ENCODE data around the gene ABTB2. TPM values are rescaled to one million over a fixed set of nuclear protein-coding genes. Genes with fewer than 3 reads are reported as not detected.

Gene ABTB2
- total and polyA plus RNA-seq, 10 of the 15 experiments (the other 5 are each of a cell fraction or from before 2014, with no cell fraction given), result 0.13 to 2.1 (median 0.72) TPM

DNA sequence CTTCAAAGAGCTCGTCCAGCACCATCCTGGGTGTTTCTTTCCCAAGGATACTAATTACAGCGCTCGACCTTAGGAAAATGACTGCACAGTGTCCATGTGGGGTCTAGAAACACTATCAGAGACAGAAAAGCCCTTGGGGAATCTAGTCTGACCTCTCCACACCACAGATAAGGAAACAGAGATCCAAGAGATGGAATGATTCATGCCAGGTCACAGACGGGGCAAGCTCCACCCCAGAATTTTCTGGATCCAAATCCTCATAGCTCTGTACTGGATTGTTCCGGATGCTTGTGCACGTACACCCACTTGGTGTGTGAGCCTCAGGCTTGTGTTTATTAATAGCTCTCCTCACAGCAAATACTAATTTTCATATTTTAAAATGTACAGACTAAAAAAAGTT is 11.3 kb downstream of the ABTB2 start:
- POLR2A ChIA-PET, result interaction anchor here (1.3 kb wide), 1 partner anchor 13 kb away, joined by 4 read pairs; no protein-coding TSS in a partner anchor
- no peak for TF ChIP-seq POLR2A (IDR thresholded peaks at IDR 0.05; ENCODE audit: low read depth, low read length)
- no peak for TF ChIP-seq CREM (IDR thresholded peaks at IDR 0.05; ENCODE audit: low read depth)
- no peak for TF ChIP-seq JUNB (IDR thresholded peaks at IDR 0.05)
- 53% methylated on average over 6 of the region's 6 CpGs for WGBS (ENCODE audit: insufficient coverage, insufficient replicate concordance, low lambda C conversion rate, missing lambda C conversion rate)
- SMC1A ChIA-PET (ENCODE audit: uncharacterized antibody, unreplicated experiment), result interaction anchor here (0.6 to 2.7 kb wide), 8 partner anchors 9 to 202 kb away, joined by 3 to 10 read pairs (median 3); no protein-coding TSS in a partner anchor
- ATAC-seq, result no peak
- DNase-seq (ENCODE audit: low read depth, low spot score), result no peak
- Histone ChIP-seq H3K27ac (ENCODE audit: control insufficient read depth, insufficient read depth) (no peak overlapping the region), H3K4me1 (ENCODE audit: control insufficient read depth, insufficient read depth, low read length) (peaks cover 5% of the 10 kb centered on the region; the same call in 1 of the 2 replicates), H2AFZ (ENCODE audit: control insufficient read depth, low read depth, low read length) (no peak overlapping the region), H3K4me3 (no peak overlapping the region), H3K79me2 (ENCODE audit: control insufficient read depth, insufficient read depth, low read length) (no peaks in the 10 kb centered on the region; the same call in 1 of the 2 replicates), H3K9ac (ENCODE audit: control insufficient read depth, insufficient read depth, low read length) (no peak overlapping the region), H3K36me3 (ENCODE audit: control insufficient read depth in 2 of 2, insufficient read depth in 2 of 2, low read length in 1 of 2) (no peaks in the 10 kb centered on the region), H3K27me3 (replicated peaks in 1 of 2; ENCODE audit: control insufficient read depth in 2 of 2, insufficient read depth in 2 of 2, low read length in 1 of 2) (no peaks in the 10 kb centered on the region), H3K9me3 (replicated peaks; ENCODE audit: control insufficient read depth, insufficient read depth, low read length) (no peaks in the 10 kb centered on the region), H4K20me1 (ENCODE audit: control insufficient read depth, insufficient read depth) (peaks cover 3% of the 10 kb centered on the region; the same call in 1 of the 2 replicates), H3K4me2 (ENCODE audit: control insufficient read depth, insufficient read depth) (no peak overlapping the region)
- BruUV-seq (replicated peaks), result no TSS peak
- in situ Hi-C loops (cut with MboI), result no loop called here
- intact Hi-C loops (cut with micrococcal nuclease; ENCODE audit: unreplicated experiment), result no loop called here
- RAD21 ChIA-PET (ENCODE audit: unreplicated experiment), result interaction anchor here (1.1 to 14.6 kb wide), 3 partner anchors 11 to 171 kb away, joined by 3 to 249 read pairs (median 15); partner anchors contain the start of gene ABTB2
- FAIRE-seq, result no peak
- CTCF ChIA-PET, result interaction anchor here (0.8 to 4.3 kb wide), 6 partner anchors 11 to 349 kb away, joined by 3 to 26 read pairs (median 3); partner anchors contain the start of gene ABTB2

- ATAC-seq, result no peak
- no peak overlapping the region for H3K9ac ChIP-seq (ENCODE audit: control insufficient read depth, insufficient read depth, low read length)
- H3K27ac ChIP-seq (ENCODE audit: control insufficient read depth, insufficient read depth), result no peak overlapping the region
- no peak for DNase-seq (ENCODE audit: low read depth, low spot score)
- ChIA-PET RAD21 (ENCODE audit: unreplicated experiment) (interaction anchor here (0.7 to 14.6 kb wide), 3 partner anchors 12 to 290 kb away, joined by 3 to 249 read pairs (median 15); partner anchors contain the start of gene ABTB2), CTCF (interaction anchor here (1.2 to 4.3 kb wide), 3 partner anchors 12 to 171 kb away, joined by 3 to 26 read pairs (median 3); partner anchors contain the start of gene ABTB2), SMC1A (ENCODE audit: uncharacterized antibody, unreplicated experiment) (interaction anchor here (0.6 to 2.7 kb wide), 5 partner anchors 9 to 97 kb away, joined by 3 to 10 read pairs (median 3); no protein-coding TSS in a partner anchor), POLR2A (interaction anchor here (0.6 kb wide), 1 partner anchor 1647 kb away, joined by 4 read pairs; no protein-coding TSS in a partner anchor)
- 65% methylated on average over 8 of the region's 8 CpGs for WGBS (ENCODE audit: insufficient coverage, insufficient replicate concordance, low lambda C conversion rate, missing lambda C conversion rate)
- H3K4me2 ChIP-seq (ENCODE audit: control insufficient read depth, insufficient read depth), result no peak overlapping the region
- no peaks in the 10 kb centered on the region for H3K27me3 ChIP-seq (replicated peaks in 1 of 2; ENCODE audit: control insufficient read depth in 2 of 2, insufficient read depth in 2 of 2, low read length in 1 of 2)
- TF ChIP-seq CBX3 (IDR thresholded peaks at IDR 0.05; ENCODE audit: borderline replicate concordance, low read depth) (no peak), FOS (IDR thresholded peaks at IDR 0.05; ENCODE audit: borderline replicate concordance, extremely low read depth, insufficient read length) (no peak), EZH2 (IDR thresholded peaks at IDR 0.05; ENCODE audit: borderline replicate concordance, control insufficient read depth, low read depth, low read length) (no peak), TCF7 (IDR thresholded peaks at IDR 0.05; ENCODE audit: borderline replicate concordance) (no peak), TBL1XR1 (IDR thresholded peaks at IDR 0.05; ENCODE audit: low read depth, low read length) (no peak), TCF3 (IDR thresholded peaks at IDR 0.05; ENCODE audit: borderline replicate concordance, insufficient read depth, low read depth, low read length) (no peak), NFXL1 (IDR thresholded peaks at IDR 0.05; ENCODE audit: borderline replicate concordance) (no peak), STAT1 (conservative IDR thresholded peaks at IDR 0.05) (no peak), ZNF274 (IDR thresholded peaks at IDR 0.05; ENCODE audit: insufficient read depth, insufficient read length) (no peak), NR2C2 (IDR thresholded peaks at IDR 0.05; ENCODE audit: borderline replicate concordance, control insufficient read depth, insufficient read length, low read depth) (no peak), NFYA (IDR thresholded peaks at IDR 0.05; ENCODE audit: borderline replicate concordance, low read depth, low read length) (no peak), IKZF2 (IDR thresholded peaks at IDR 0.05) (no peak), TARDBP (IDR thresholded peaks at IDR 0.05; ENCODE audit: borderline replicate concordance) (no peak)
- no peaks in the 10 kb centered on the region for H3K9me3 ChIP-seq (replicated peaks; ENCODE audit: control insufficient read depth, insufficient read depth, low read length)
- no peaks in the 10 kb centered on the region for H3K36me3 ChIP-seq (ENCODE audit: control insufficient read depth in 2 of 2, insufficient read depth in 2 of 2, low read length in 1 of 2)
- no peaks in the 10 kb centered on the region; the same call in 1 of the 2 replicates for H3K79me2 ChIP-seq (ENCODE audit: control insufficient read depth, insufficient read depth, low read length)
- BruUV-seq (replicated peaks), result no TSS peak
- no peaks in the 10 kb centered on the region for H3K4me1 ChIP-seq (ENCODE audit: control insufficient read depth, insufficient read depth, low read length)
- H3K4me3 ChIP-seq, result no peak overlapping the region
- intact Hi-C loops (cut with micrococcal nuclease; ENCODE audit: unreplicated experiment) (no loop called here), in situ Hi-C loops (cut with MboI) (no loop called here)
- H2AFZ ChIP-seq (ENCODE audit: control insufficient read depth, low read depth, low read length), result no peak overlapping the region
- H4K20me1 ChIP-seq (ENCODE audit: control insufficient read depth, insufficient read depth), result peaks cover 3% of the 10 kb centered on the region; the same call in 1 of the 2 replicates
- no peak for FAIRE-seq
Measured at GRCh38 chr11:34345991-34346480, 11.8 kb downstream of the ABTB2 start.
